Endothelial cell of umbilical vein (primary cell): Measurements from ENCODE around the gene HECTD1. TPM values are rescaled to one million over a fixed set of nuclear protein-coding genes. Genes with fewer than 3 reads are reported as not detected.

Source experiments
- BruUV-seq: library from RNA; stranded (reverse); fragments of 400-500 nt; replicated peaks from 2 replicates; lab custom pipeline; 2021; lab: Mats Ljungman, UMichigan
- CTCF ChIA-PET: fragments of 300-600, 350-600 bp; sonication (Branson Sonifier 250); formaldehyde crosslinking; loops from one replicate; lab custom pipeline; 2021; ENCODE audit warnings: antibody characterized with exemption, inconsistent platforms; lab: Charles Lee
- POLR2A ChIA-PET: fragments of 300-600, 350-600 bp; sonication (Branson Sonifier 250); formaldehyde crosslinking; loops from one replicate; lab custom pipeline; 2021; ENCODE audit warnings: antibody characterized with exemption, inconsistent platforms; lab: Charles Lee
- DNase-seq: peaks from one replicate; pipeline ENCODE4 v3.0.0-alpha.2; 2011; ENCODE audit warnings: low read depth, low spot score
- FAIRE-seq: peaks from 2 replicates; lab custom pipeline; 2011; peaks lifted over from hg19 to GRCh38; lab: Jason Lieb, UNC
- H2AFZ ChIP-seq: 2 replicates; pipeline ENCODE4 v1.6.0; 2012; ENCODE audit warnings: low read depth, low read length, control low read depth, inconsistent platforms
- H3K27ac ChIP-seq: 2 replicates; pipeline ENCODE4 v1.5.1; 2011; ENCODE audit warnings: low read depth, mild to moderate bottlenecking, control low read depth, low read length, moderate library complexity; ENCODE audit not compliant: insufficient read depth
- H3K27me3 ChIP-seq, 2 experiments: 2 replicates each; pipeline versions ENCODE4 v1.6.0 to v1.6.1; 2011; ENCODE audit warnings: low read length in 2 of 2, mixed read lengths in 1 of 2; ENCODE audit not compliant: control insufficient read depth in 2 of 2, insufficient read depth in 2 of 2
- H3K36me3 ChIP-seq, 2 experiments: 2 replicates in 1 of 2; 3 replicates in 1 of 2; pipeline ENCODE4 v1.5.1; 2011; ENCODE audit warnings: low read length in 2 of 2, mild to moderate bottlenecking in 1 of 2, moderate library complexity in 1 of 2; ENCODE audit not compliant: control insufficient read depth in 2 of 2, insufficient read depth in 2 of 2; ENCODE audit errors: extremely low read depth in 1 of 2
- H3K4me1 ChIP-seq: 3 replicates; pipeline ENCODE4 v1.5.1; 2011; ENCODE audit warnings: mild to moderate bottlenecking, low read length; ENCODE audit not compliant: control insufficient read depth, insufficient read depth; ENCODE audit errors: extremely low read depth
- H3K4me2 ChIP-seq: 2 replicates; pipeline ENCODE4 v1.6.1; 2011; ENCODE audit warnings: low read length, control low read depth, mixed read lengths; ENCODE audit not compliant: insufficient read depth
- H3K4me3 ChIP-seq, 3 experiments: fragments of 200-600 bp in 1 of 3; sonication (generic), shearing (Covaris generic) in 1 of 3; replicated peaks in 1 of 3; 2 replicates each; pipeline ENCODE4 v1.5.1; 2011 to 2016; ENCODE audit warnings: control low read depth in 3 of 3, low read length in 3 of 3, mild to moderate bottlenecking in 2 of 3, inconsistent platforms in 1 of 3, low read depth in 1 of 3, moderate library complexity in 1 of 3; ENCODE audit not compliant: insufficient read depth in 1 of 3
- H3K79me2 ChIP-seq: 2 replicates; pipeline ENCODE4 v1.6.0; 2012; ENCODE audit warnings: low read length, inconsistent platforms; ENCODE audit not compliant: control insufficient read depth, insufficient read depth
- H3K9ac ChIP-seq: replicated peaks from 2 replicates; pipeline ENCODE3; 2011; ENCODE audit warnings: low read length, control low read depth; ENCODE audit not compliant: insufficient read depth; ENCODE audit errors: extremely low read depth
- H3K9me1 ChIP-seq: replicated peaks from 3 replicates; pipeline ENCODE4 v1.6.0; 2011; ENCODE audit warnings: mild to moderate bottlenecking, low read length; ENCODE audit not compliant: control insufficient read depth, insufficient read depth; ENCODE audit errors: extremely low read depth
- H3K9me3 ChIP-seq: replicated peaks from 2 replicates; pipeline ENCODE4 v1.5.1; 2012; ENCODE audit warnings: low read length, inconsistent platforms; ENCODE audit not compliant: control insufficient read depth, insufficient read depth
- H4K20me1 ChIP-seq: replicated peaks from 2 replicates; pipeline ENCODE3; 2011; ENCODE audit warnings: mild to moderate bottlenecking, low read length; ENCODE audit not compliant: control insufficient read depth, insufficient read depth; ENCODE audit errors: extremely low read depth
- EZH2 ChIP-seq: IDR thresholded peaks from 2 replicates; pipeline ENCODE4 v1.6.1; 2012; ENCODE audit warnings: borderline replicate concordance, low read depth, mild to moderate bottlenecking, moderate library complexity, low read length, inconsistent platforms; ENCODE audit not compliant: severe bottlenecking
- FOS ChIP-seq: IDR thresholded peaks from 2 replicates; pipeline ENCODE4 v1.6.1; 2011; ENCODE audit warnings: mild to moderate bottlenecking, low read length, moderate library complexity, borderline replicate concordance; ENCODE audit not compliant: insufficient read depth
- GATA2 ChIP-seq: IDR thresholded peaks from 2 replicates; pipeline ENCODE4 v1.7.0; 2011; ENCODE audit warnings: low read depth, mild to moderate bottlenecking, moderate library complexity, mixed read lengths, low read length; ENCODE audit not compliant: insufficient read length, insufficient read depth
- JUN ChIP-seq: IDR thresholded peaks from 2 replicates; pipeline ENCODE4 v1.6.1; 2011; ENCODE audit warnings: borderline replicate concordance, low read depth; ENCODE audit not compliant: insufficient read length, insufficient read depth
- MYC ChIP-seq: IDR thresholded peaks from one replicate; pipeline ENCODE4 v1.6.1; 2011; ENCODE audit warnings: mild to moderate bottlenecking, low read depth, low read length
- POLR2A ChIP-seq: IDR thresholded peaks from 2 replicates; pipeline ENCODE4 v1.6.1; 2012; ENCODE audit warnings: low read depth, mild to moderate bottlenecking, control low read depth, low read length
- POLR2AphosphoS5 ChIP-seq: IDR thresholded peaks from 2 replicates; pipeline ENCODE4 v1.6.1; 2012; ENCODE audit warnings: low read depth, mild to moderate bottlenecking, control low read depth, low read length, moderate library complexity; ENCODE audit not compliant: insufficient read depth
- dilution Hi-C: fragments of 300-500 bp; cut with MboI; formaldehyde crosslinking; loops from one replicate; pipeline ENCODE4 v1.15.0; 2019; ENCODE audit warnings: low sequenced_read_pairs; ENCODE audit not compliant: extremely low pct_ligation_motif_present
- intact Hi-C: fragments of 100-400 bp; cut with micrococcal nuclease; formaldehyde crosslinking; loops from one replicate; pipeline ENCODE4 v1.10.0; 2022
- polyA plus RNA-seq, 4 experiments: library from polyadenylated mRNA; depleted of rRNA in 3 of 4; stranded (reverse) in 3 of 4; unstranded in 1 of 4; fragments of >200 nt; gene quantifications; 2 replicates each; pipeline versions ENCODE4 v1.2.1 to v1.2.3, GENCODE V29; 2011 to 2012; ENCODE audit warnings: missing spikeins in 1 of 4
- total RNA-seq: library from RNA; stranded (reverse); gene quantifications from 2 replicates; pipeline ENCODE4 v1.2.3, GENCODE V29; 2021
- TF ChIP-seq, protein P1 (sequence below): IDR thresholded peaks from 2 replicates; pipeline ENCODE4 v1.6.1; 2011; ENCODE audit not compliant: insufficient read depth, insufficient read length
- TF ChIP-seq, protein P2 (sequence below), 2 donors: IDR thresholded peaks; 1 replicate in 1 of 2; 2 replicates in 1 of 2; pipeline ENCODE4 v1.5.1; 2011; ENCODE audit warnings: low read length in 2 of 2, mild to moderate bottlenecking in 2 of 2, moderate library complexity in 2 of 2, control low read depth in 1 of 2, inconsistent platforms in 1 of 2, low read depth in 1 of 2; ENCODE audit not compliant: insufficient read depth in 1 of 2; ENCODE audit errors: extremely low read depth in 1 of 2

The HECTD1 gene
- total and polyA plus RNA-seq, 2 donors (not counting 3 experiments of a cell fraction or from before 2014, with no cell fraction given) = 67.9 to 181 TPM

DNA sequence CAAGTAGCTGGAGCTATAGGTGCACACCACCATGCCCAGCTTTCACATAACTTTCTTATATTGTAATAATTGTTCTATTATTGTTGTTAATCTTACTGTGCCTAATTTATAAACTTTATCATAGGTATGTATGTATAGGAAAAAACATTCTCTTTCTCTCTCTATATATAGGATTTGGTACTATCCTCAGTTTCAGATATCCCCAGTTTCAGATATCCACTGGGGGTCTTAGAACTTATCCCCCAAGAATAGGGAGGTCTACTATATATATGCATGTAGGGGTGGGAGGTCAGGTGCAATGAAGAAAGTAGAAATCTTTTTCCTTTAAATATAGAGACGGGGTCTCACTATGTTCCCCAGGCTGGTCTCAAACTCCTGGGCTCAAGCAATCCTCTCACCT is 110.5 kb downstream of the HECTD1 start:
- no peak overlapping the region for H3K4me3 ChIP-seq
- intact Hi-C loops (no loop called here), dilution Hi-C loops (no loop called here)
- no peaks in the 10 kb centered on the region for H3K79me2 ChIP-seq
- POLR2A ChIA-PET = no interaction called here
- no peak overlapping the region for H2AFZ ChIP-seq
- no peak overlapping the region for H3K27ac ChIP-seq
- H3K36me3 ChIP-seq = peaks cover 12 to 15% of the 10 kb centered on the region in 2 experiments
- no peaks in the 10 kb centered on the region for H3K4me1 ChIP-seq
- DNase-seq = no peak
- TF ChIP-seq, protein P1, sequence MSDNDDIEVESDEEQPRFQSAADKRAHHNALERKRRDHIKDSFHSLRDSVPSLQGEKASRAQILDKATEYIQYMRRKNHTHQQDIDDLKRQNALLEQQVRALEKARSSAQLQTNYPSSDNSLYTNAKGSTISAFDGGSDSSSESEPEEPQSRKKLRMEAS = no peak
- TF ChIP-seq MYC (no peak), GATA2 (no peak), EZH2 (no peak), POLR2AphosphoS5 (no peak), POLR2A (no peak), JUN (no peak), FOS (no peak)
- TF ChIP-seq, protein P2, sequence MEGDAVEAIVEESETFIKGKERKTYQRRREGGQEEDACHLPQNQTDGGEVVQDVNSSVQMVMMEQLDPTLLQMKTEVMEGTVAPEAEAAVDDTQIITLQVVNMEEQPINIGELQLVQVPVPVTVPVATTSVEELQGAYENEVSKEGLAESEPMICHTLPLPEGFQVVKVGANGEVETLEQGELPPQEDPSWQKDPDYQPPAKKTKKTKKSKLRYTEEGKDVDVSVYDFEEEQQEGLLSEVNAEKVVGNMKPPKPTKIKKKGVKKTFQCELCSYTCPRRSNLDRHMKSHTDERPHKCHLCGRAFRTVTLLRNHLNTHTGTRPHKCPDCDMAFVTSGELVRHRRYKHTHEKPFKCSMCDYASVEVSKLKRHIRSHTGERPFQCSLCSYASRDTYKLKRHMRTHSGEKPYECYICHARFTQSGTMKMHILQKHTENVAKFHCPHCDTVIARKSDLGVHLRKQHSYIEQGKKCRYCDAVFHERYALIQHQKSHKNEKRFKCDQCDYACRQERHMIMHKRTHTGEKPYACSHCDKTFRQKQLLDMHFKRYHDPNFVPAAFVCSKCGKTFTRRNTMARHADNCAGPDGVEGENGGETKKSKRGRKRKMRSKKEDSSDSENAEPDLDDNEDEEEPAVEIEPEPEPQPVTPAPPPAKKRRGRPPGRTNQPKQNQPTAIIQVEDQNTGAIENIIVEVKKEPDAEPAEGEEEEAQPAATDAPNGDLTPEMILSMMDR (IDR thresholded peaks at IDR 0.05; ENCODE audit: extremely low read depth in 1 of 2, insufficient read depth in 1 of 2, low read depth in 1 of 2, low read length in 2 of 2) = no peak
- H3K9ac ChIP-seq = no peak overlapping the region
- no peak for FAIRE-seq
- H3K27me3 ChIP-seq = no peaks in the 10 kb centered on the region
- H4K20me1 ChIP-seq = no peaks in the 10 kb centered on the region
- H3K9me3 ChIP-seq = no peaks in the 10 kb centered on the region
- H3K9me1 ChIP-seq = no peaks in the 10 kb centered on the region
- no TSS peak for BruUV-seq
- no peak overlapping the region for H3K4me2 ChIP-seq
- CTCF ChIA-PET = interaction anchor here (1.6 kb wide), 1 partner anchor 353 kb away, joined by 4 read pairs; no protein-coding TSS in a partner anchor
